ENCODE measurements around the gene RPL10. TPM values are rescaled to one million over a fixed set of nuclear protein-coding genes. Genes with fewer than 3 reads are reported as not detected.
A peak's percentile ranks its signal among the peaks of the same experiment; 100 is the strongest.

The RPL10 gene
- total RNA-seq, 8 experiments from 2014 or later = 1,839 to 5,261 (median 3,045) TPM

- in situ Hi-C loops (cut with MboI; ENCODE audit: low pct_unique_long_range_greater_than_20kb in 2 of 9, low sequenced_read_pairs in 9 of 9, unreplicated experiment in 9 of 9) = no loop called here
- H3K4me1 ChIP-seq (replicated peaks in 1 of 2) = no peaks in the 10 kb centered on the region
- H3K4me3 ChIP-seq = no peak overlapping the region
- no peak for ATAC-seq (replicated peaks in 6 of 8)
- H3K27ac ChIP-seq = no peak overlapping the region
- WGBS, 10 experiments = 82% methylated on average over 8 of the region's 30 CpGs; no CpG with 5 or more reads in 9 of the 10 experiments
These were observed 42.9 kb upstream of the RPL10 start for GRCh38 chrX:154355094-154355775.

DNA sequence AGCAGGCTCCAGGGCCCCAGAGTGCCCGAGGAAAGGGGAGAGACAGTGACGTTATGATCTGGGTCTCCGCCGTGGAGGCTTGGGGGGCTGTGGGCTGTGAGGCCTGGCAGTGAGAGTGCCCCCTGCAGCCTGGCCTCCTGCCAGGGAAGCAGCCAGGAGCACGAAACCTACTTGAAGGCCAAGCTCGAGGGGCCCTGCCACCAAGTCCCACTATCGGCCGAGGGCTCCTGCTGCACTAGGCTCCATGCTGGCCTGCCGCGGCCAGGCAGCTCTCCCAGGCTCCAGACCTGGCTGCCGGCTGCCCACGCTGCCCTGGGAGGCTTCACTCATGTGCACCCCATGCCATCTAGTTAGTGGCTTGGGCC lies 42.4 kb upstream of the RPL10 start:
- peak in 1 of 8 experiments; percentile 5 for ATAC-seq (replicated peaks in 6 of 8)
- H3K27ac ChIP-seq = no peak overlapping the region
- no peaks in the 10 kb centered on the region for H3K4me1 ChIP-seq (replicated peaks in 1 of 2)
- H3K4me3 ChIP-seq = no peak overlapping the region
- in situ Hi-C loops (cut with MboI; ENCODE audit: low pct_unique_long_range_greater_than_20kb in 2 of 9, low sequenced_read_pairs in 9 of 9, unreplicated experiment in 9 of 9) = no loop called here
- WGBS, 10 experiments = 57% methylated on average over 1 of the region's 12 CpGs; no CpG with 5 or more reads in 9 of the 10 experiments

GRCh38 chrX:154356596-154356995 lies 41.6 kb upstream of the RPL10 start:
- H3K4me3 ChIP-seq = no peak overlapping the region
- ATAC-seq (replicated peaks in 6 of 8) = no peak
- no peaks in the 10 kb centered on the region for H3K4me1 ChIP-seq (replicated peaks in 1 of 2)
- WGBS, 10 experiments = no CpG with 5 or more reads among the region's 13 CpGs
- in situ Hi-C loops (cut with MboI; ENCODE audit: low pct_unique_long_range_greater_than_20kb in 2 of 9, low sequenced_read_pairs in 9 of 9, unreplicated experiment in 9 of 9) = no loop called here
- H3K27ac ChIP-seq = no peak overlapping the region

- H3K27ac ChIP-seq = no peak overlapping the region
- no peak for ATAC-seq (replicated peaks in 6 of 8)
- no peak overlapping the region for H3K4me3 ChIP-seq
- WGBS, 10 experiments = no CpG with 5 or more reads among the region's 27 CpGs
- H3K4me1 ChIP-seq (replicated peaks in 1 of 2) = no peaks in the 10 kb centered on the region
- in situ Hi-C loops (cut with MboI; ENCODE audit: low pct_unique_long_range_greater_than_20kb in 2 of 9, low sequenced_read_pairs in 9 of 9, unreplicated experiment in 9 of 9) = no loop called here
These were observed 41.0 kb upstream of the RPL10 start for GRCh38 chrX:154357205-154357604.

- ATAC-seq (replicated peaks in 6 of 8) = no peak
- in situ Hi-C loops (cut with MboI; ENCODE audit: low pct_unique_long_range_greater_than_20kb in 2 of 9, low sequenced_read_pairs in 9 of 9, unreplicated experiment in 9 of 9) = no loop called here
- H3K4me3 ChIP-seq = no peak overlapping the region
- no CpG with 5 or more reads among the region's 11 CpGs for WGBS, 10 experiments
- H3K27ac ChIP-seq = no peak overlapping the region
- H3K4me1 ChIP-seq (replicated peaks in 1 of 2) = no peaks in the 10 kb centered on the region
These were observed 40.2 kb upstream of the RPL10 start for GRCh38 chrX:154358011-154358410.

GRCh38 chrX:154358829-154359228 lies 39.3 kb upstream of the RPL10 start:
- Histone ChIP-seq H3K4me3 (no peak overlapping the region), H3K27ac (no peak overlapping the region), H3K4me1 (replicated peaks in 1 of 2) (no peaks in the 10 kb centered on the region)
- ATAC-seq (replicated peaks in 6 of 8) = no peak
- 80% methylated on average over 2 of the region's 6 CpGs; no CpG with 5 or more reads in 9 of the 10 experiments for WGBS, 10 experiments
- in situ Hi-C loops (cut with MboI; ENCODE audit: low pct_unique_long_range_greater_than_20kb in 2 of 9, low sequenced_read_pairs in 9 of 9, unreplicated experiment in 9 of 9) = no loop called here

- 82 to 100% methylated on average over 2 to 10 of the region's 41 CpGs; no CpG with 5 or more reads in 8 of the 10 experiments for WGBS, 10 experiments
These were observed 38.6 kb upstream of the RPL10 start for GRCh38 chrX:154359362-154360154.

DNA sequence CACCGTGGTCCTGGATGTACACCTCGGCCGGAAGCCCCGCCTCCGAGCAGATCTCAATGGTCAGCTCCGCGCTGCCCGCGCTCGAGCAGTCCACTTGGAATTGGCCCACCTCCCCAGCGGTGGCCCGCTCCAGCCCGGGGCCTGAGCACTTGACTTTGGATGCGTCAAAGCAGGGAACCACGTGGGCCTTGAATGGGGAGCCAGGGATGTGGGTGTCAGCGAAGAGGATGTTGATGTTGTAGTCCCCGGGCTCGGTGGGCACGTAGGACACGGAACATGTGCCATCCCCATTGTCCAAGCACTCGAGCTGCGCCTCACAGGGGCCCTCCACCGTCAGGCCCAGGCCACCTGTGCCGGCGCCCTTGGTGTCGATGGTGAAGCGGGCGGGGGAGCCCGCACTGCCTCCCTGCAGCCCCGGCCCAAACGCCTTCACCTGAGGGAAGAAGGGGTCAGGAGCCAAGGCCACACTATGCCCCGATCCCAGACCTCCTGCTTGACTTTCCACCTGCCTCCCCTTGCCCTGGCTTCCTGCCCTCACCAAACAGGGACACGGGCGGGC lies 37.9 kb upstream of the RPL10 start:
- Histone ChIP-seq H3K27ac (no peak overlapping the region), H3K4me3 (no peak overlapping the region), H3K4me1 (replicated peaks in 1 of 2) (no peaks in the 10 kb centered on the region)
- in situ Hi-C loops (cut with MboI; ENCODE audit: low pct_unique_long_range_greater_than_20kb in 2 of 9, low sequenced_read_pairs in 9 of 9, unreplicated experiment in 9 of 9) = no loop called here
- ATAC-seq (replicated peaks in 6 of 8) = no peak
- WGBS, 10 experiments = 90 to 100% methylated on average over 2 to 6 of the region's 34 CpGs; no CpG with 5 or more reads in 8 of the 10 experiments

More at GRCh38 chrX:154359362-154360154, 38.6 kb upstream of the RPL10 start:
- no peak for ATAC-seq (replicated peaks in 6 of 8)
- H3K27ac ChIP-seq = no peak overlapping the region
- no peak overlapping the region for H3K4me3 ChIP-seq
- in situ Hi-C loops (cut with MboI; ENCODE audit: low pct_unique_long_range_greater_than_20kb in 2 of 9, low sequenced_read_pairs in 9 of 9, unreplicated experiment in 9 of 9) = no loop called here
- H3K4me1 ChIP-seq (replicated peaks in 1 of 2) = no peaks in the 10 kb centered on the region

GRCh38 chrX:154362085-154362742 lies 36.0 kb upstream of the RPL10 start:
- in situ Hi-C loops (cut with MboI; ENCODE audit: low pct_unique_long_range_greater_than_20kb in 2 of 9, low sequenced_read_pairs in 9 of 9, unreplicated experiment in 9 of 9) = no loop called here
- no peaks in the 10 kb centered on the region for H3K4me1 ChIP-seq (replicated peaks in 1 of 2)
- 44% methylated on average over 5 of the region's 30 CpGs; no CpG with 5 or more reads in 9 of the 10 experiments for WGBS, 10 experiments
- no peak overlapping the region for H3K4me3 ChIP-seq
- ATAC-seq (replicated peaks in 6 of 8) = no peak
- H3K27ac ChIP-seq = no peak overlapping the region

DNA sequence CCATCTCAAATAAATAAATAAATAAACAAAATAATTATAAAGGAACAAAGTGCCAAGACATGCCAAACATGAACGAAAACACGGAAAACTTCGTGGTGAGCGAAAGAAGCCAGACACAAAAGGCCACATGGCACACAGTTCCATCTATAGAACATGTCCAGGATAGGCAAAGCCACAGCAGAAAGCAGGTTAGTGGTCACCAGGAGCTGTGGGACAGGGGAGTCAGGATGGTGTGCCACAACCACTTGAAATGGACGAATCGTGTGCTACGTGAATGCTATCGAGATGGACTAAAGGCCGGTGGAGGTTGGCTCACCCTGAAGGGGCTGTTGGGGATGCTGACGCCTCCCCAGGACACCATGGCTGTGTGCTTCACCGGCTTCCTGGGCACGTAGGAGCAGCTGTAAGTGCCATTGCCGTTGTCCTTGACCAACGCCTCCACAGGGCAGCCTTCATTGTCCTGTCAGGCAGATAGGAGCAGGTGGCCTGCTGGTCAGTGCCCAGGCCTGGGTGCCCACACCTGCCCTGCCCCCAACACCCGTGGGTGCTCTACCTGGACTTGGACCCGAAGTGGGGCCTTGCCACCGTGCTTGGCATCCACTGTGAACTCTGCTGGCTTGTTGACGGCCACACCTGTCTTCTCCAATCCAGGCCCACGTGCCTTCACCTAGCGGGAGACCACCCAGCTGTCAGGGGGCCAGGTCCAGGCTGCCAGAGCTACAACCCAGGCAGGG lies 34.3 kb upstream of the RPL10 start:
- WGBS, 10 experiments = 67 to 72% methylated on average over 3 of the region's 20 CpGs; no CpG with 5 or more reads in 8 of the 10 experiments
- H3K4me1 ChIP-seq (replicated peaks in 1 of 2) = peaks cover 5 to 6% of the 10 kb centered on the region in 2 donors
- no peak overlapping the region for H3K4me3 ChIP-seq
- in situ Hi-C loops (cut with MboI; ENCODE audit: low pct_unique_long_range_greater_than_20kb in 2 of 9, low sequenced_read_pairs in 9 of 9, unreplicated experiment in 9 of 9) = no loop called here
- ATAC-seq (replicated peaks in 6 of 8) = no peak
- H3K27ac ChIP-seq = no peak overlapping the region

- H3K4me1 ChIP-seq (replicated peaks in 1 of 2) = peaks cover 5 to 6% of the 10 kb centered on the region in 2 donors
- in situ Hi-C loops (cut with MboI; ENCODE audit: low pct_unique_long_range_greater_than_20kb in 2 of 9, low sequenced_read_pairs in 9 of 9, unreplicated experiment in 9 of 9) = no loop called here
- 63 to 100% methylated on average over 1 to 2 of the region's 20 CpGs; no CpG with 5 or more reads in 8 of the 10 experiments for WGBS, 10 experiments
- no peak overlapping the region for H3K27ac ChIP-seq
- H3K4me3 ChIP-seq = no peak overlapping the region
- ATAC-seq (replicated peaks in 6 of 8) = no peak
These were observed 33.1 kb upstream of the RPL10 start for GRCh38 chrX:154365052-154365600.

- in situ Hi-C loops (cut with MboI; ENCODE audit: low pct_unique_long_range_greater_than_20kb in 2 of 9, low sequenced_read_pairs in 9 of 9, unreplicated experiment in 9 of 9) = no loop called here
- Histone ChIP-seq H3K4me1 (replicated peaks in 1 of 2) (peaks cover 5 to 6% of the 10 kb centered on the region in 2 donors), H3K27ac (no peak overlapping the region), H3K4me3 (no peak overlapping the region)
- WGBS, 10 experiments = no CpG with 5 or more reads among the region's 32 CpGs
- no peak for ATAC-seq (replicated peaks in 6 of 8)
These were observed 32.0 kb upstream of the RPL10 start for GRCh38 chrX:154365997-154366665.
